Stimulated activated CD8-positive, alpha-beta memory T cell treated with anti-CD3 and anti-CD28 coated beads, Interleukin-7, amount 100 ng/mL, for 1 hour (primary cell): ENCODE results near the gene PLB1.
"Not testable (repeated sequence)": the region's sequence is repeated elsewhere in the genome, so short reads cannot be mapped to it uniquely, and the experiment has no call there.

Experiments used
- DNase-seq, 2 donors: peaks; one replicate each; pipeline ENCODE4 v3.0.0-alpha.2; 2020; ENCODE audit warnings: low read depth in 2 of 2

PLB1 gene

GRCh38 chr2:28465148-28465885, 30.5 kb upstream of the PLB1 start:
- DNase-seq = no peak

DNA sequence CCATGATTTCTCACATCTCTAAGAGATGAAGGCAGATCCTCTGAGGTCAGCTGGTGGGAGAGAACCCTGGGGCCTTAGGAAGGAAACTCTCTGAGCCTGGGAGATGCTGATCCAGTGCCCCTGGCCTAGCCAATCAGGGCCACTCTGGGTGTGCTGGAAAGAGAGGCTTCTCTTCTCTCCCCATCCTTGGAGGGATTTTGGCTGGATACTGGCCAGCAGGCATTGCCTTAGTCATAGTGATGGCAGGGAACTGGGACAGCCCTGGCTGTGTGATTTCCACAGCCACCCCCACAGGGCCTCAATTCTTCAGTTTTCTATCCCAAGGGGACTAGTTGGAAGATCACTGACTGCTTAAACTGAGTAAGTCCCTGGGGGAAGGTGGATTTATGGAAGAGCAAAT, 26.6 kb upstream of the PLB1 start:
- no peak for DNase-seq

GRCh38 chr2:28469947-28470535, 25.8 kb upstream of the PLB1 start:
- no peak for DNase-seq

DNA sequence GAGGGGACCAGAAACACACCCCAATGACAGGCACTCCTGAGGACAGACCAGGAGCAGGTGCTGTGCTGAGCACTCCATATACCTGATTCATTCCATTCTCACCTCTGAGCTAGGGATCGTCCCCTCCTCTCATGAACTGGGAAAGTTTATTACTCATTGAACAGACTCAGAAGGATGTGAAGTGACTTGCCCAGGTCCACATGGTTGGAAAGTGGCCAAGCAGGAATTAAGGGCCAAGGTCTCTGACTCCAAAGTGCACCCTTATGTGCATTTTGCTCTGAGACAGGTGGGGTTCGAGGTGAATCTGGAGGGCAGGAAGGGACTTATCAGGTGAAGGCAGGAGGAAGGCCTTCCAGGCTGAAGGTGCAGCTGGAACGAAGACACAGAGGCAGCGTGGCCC, 25.1 kb upstream of the PLB1 start:
- no peak for DNase-seq

- DNase-seq = no peak
These were observed 24.6 kb upstream of the PLB1 start for GRCh38 chr2:28471214-28471613.

DNA sequence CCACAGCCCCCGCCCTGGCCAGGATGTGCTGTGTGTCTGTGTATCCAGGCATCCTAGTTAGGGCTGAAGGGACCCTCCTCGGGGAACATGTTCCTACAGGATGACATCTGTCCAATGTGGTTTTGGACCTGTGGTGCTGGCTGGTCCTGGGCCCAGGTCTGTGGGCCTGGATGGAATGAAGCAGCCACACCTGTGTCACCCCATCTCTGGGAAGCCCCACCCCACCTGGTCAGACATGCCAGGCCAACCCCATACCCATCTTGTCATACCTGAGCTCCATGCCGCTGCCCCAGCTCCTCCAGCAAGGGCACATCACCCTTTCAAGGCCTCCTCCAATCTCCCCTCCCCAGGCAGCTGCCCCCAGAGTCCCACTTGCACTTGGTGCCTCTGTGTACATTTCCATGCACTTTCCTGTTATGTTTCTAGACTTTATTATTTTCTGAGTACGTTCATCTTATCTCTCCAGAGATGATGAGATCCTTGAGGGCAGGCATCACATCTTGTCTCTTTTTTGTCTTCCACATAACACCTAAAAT, 24.1 kb upstream of the PLB1 start:
- DNase-seq = no peak

DNA sequence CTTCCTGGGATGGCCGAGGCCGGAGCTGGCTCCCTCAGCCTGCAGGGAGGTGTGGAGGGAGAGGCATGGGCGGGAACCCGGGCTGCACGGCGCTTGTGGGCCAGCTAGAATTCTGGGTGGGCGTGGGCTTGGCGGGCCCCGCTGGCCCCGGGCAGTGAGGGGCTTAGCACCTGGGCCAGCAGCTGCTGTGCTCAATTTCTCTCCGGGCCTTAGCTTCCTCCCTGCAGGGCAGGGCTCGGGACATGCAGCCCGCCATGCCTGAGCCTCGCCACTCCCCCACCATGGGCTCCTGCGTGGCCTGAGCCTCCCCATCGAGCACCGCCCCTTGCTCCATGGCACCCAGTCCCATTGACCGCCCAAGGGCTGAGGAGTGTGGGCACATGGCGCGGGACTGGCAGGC, 23.2 kb upstream of the PLB1 start:
- DNase-seq = not testable (repeated sequence)

DNA sequence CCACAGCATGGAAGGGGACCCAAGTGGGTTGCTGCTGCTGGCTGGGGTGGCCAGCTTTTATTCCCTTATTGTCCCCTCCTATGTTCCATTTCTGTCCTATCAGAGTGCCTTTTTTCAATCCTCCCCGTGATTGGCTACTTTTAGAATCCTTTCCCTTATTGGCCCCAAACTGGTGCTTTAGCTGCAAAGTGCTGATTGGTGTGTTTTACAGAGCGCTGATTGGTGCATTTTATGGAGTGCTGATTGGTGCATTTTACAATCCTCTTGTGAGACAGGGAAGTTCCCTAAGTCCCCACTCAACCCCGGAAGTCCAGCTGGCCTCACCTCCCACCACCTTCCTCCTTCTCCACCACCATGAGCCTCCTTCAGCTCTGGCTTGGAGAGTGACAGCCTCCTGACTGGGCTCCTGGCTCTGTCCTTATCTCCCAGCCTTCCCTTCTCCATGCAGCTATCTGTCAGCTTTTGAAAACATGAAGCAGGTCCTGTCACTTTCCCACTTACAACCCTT, 20.7 kb upstream of the PLB1 start:
- DNase-seq = no peak

DNA sequence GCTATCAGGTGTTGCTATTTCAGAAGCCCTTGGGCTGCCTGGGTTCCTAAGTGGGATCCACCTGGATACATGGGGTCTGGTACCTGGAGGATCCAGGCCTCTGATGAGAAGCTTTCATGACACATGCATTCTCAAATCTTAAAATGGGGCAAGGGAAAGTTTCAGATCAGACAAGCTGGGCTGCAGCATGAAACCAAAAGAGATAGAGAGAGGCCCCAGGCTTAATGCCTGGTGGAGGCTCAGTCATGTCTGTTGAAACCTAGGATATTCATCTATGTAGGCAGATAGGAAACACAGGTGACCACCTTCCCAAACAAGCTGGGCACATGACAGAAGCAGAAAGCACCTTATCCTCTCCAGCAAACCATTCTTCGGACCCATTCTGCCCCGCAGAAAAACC, 18.8 kb upstream of the PLB1 start:
- no peak for DNase-seq

- no peak for DNase-seq
These were observed 18.2 kb upstream of the PLB1 start for GRCh38 chr2:28477645-28478044.

DNA sequence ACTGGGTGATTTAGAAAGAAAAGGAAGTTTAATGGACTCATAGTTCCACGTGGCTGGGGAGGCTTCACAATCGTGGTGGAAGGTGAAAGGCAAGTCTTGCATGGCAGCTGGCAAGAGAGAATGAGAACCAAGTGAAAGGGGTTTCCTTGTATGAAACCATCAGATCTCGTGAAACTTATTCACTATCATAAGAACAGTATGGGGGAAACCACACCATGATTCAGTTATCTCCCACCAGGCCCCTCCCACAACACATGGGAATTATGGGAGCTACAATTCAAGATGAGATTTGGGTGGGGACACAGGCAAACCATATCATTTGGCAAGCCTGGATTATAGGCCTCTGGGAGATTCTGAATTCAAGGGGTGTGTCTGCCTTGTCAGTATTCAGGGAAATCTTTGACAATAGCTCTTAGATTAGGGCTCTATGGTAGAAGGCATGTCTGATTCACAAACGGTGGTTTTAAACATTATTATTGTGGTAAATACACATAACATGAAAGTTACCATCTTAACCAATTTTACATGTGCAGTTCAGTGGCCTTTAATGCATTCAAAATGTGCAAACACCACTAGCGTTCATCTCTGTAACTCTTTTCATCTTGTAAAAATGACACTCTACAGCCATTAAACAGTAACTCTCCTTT, 15.3 kb upstream of the PLB1 start:
- DNase-seq = no peak

GRCh38 chr2:28481905-28482304, 14.0 kb upstream of the PLB1 start:
- no peak for DNase-seq

DNA sequence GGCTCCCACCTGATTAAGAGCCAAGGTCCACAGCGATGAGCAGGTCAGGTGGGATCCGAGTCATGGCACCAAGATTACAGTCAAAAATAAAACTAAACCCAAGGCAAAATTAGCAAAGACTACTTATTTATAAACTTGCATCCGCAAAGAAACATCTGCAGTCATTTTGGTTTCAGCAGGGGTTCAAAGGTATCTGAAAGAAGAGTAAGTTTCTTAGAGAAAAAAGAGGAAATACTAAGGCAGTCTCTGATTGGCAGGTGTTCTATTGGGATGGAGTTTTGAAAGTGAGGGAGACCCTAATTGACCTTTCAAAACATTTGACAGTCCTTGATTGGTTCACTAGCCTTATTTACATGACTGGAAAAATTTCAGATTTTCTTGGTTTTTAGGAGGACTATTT, 11.0 kb upstream of the PLB1 start:
- no peak for DNase-seq

- DNase-seq = no peak
These were observed 9.3 kb upstream of the PLB1 start for GRCh38 chr2:28486526-28486925.

GRCh38 chr2:28487258-28487657, 8.6 kb upstream of the PLB1 start:
- DNase-seq = no peak

- DNase-seq = no peak
These were observed 7.6 kb upstream of the PLB1 start for GRCh38 chr2:28488083-28488830.

DNA sequence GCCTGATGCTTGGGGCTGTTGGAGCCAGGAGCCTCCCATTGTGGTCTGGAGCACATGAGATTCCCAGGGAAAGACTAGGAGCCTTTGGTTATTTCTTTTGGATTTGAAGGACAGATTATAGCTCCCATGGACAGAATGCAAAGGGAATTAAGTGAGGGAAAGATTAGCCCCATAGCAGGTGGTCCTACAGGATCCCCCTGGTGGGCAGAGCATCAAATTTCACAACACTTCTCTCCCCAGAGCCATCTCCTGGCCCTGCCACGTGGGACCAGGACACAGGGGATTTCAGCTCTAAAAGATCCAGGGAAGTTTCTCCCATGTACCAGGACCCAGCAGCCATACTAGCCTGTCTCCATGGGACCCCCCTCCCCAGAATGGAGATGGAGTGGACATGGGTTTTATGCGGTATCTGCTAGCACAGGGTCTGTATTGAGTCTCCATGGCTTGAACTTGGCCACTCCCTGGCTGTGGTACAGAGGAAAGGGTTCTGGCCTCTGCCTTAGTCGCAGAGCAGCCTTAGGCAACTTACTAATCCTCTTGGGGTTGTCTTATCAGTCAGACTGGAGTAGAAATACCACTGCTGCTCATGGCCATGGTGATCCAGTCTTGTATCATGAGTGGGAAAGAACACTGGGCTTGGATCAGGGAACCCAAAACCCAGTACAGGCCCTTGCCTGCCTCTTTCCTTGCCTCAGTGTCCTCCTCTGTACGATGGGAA, 6.8 kb upstream of the PLB1 start:
- DNase-seq = no peak

- DNase-seq = no peak
These were observed 5.3 kb upstream of the PLB1 start for GRCh38 chr2:28490558-28490957.

- no peak for DNase-seq
These were observed 3.6 kb upstream of the PLB1 start for GRCh38 chr2:28492282-28492681.

DNA sequence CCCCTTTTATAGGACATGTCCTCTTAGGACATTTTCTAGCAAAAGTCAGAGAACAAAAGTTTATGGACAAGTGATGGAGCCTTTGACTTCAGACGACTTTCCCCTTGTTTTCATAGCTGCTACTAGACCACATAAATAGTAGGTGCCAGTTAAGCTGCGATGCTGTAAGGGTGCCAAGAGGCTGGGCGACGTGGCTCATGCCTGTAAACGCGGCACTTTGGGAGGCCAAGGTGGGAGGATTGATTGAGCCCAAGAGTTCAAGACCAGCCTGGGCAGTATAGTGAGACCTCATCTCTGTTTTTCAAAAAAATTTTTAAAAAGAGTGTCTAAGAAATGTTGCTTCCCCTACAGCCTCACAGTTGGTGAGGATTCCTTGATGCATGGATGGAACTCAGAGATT, 2.2 kb upstream of the PLB1 start:
- DNase-seq = no peak

GRCh38 chr2:28496781-28497180, 921 bp downstream of the PLB1 start:
- no peak for DNase-seq
